SK-N-SH (cell line): ENCODE results near the gene NEU4. TPM values are rescaled to one million over a fixed set of nuclear protein-coding genes. Genes with fewer than 3 reads are reported as not detected.

Experiments
- CTCF ChIA-PET: fragments of 300-600, 350-600 bp; formaldehyde crosslinking; extraction: SDS; loops from one replicate; lab custom pipeline; 2021; lab: Yijun Ruan, JAX
- POLR2A ChIA-PET: fragments of 350-600 bp; sonication (Branson Sonifier 250); formaldehyde crosslinking; extraction: SDS; loops from one replicate; lab custom pipeline; 2020; ENCODE audit warnings: antibody characterized with exemption, inconsistent platforms; lab: Yijun Ruan, JAX
- DNase-seq: peaks from one replicate; pipeline ENCODE4 v3.0.0; 2012
- H2AFZ ChIP-seq: fragments of 200-600 bp; sonication (generic); 2 replicates; pipeline ENCODE4 v1.8.1; 2016; ENCODE audit warnings: antibody characterized with exemption, mild to moderate bottlenecking, low read depth
- H3F3A ChIP-seq: fragments of 200-600 bp; sonication (generic); replicated peaks from 2 replicates; pipeline ENCODE3; 2016; ENCODE audit warnings: antibody characterized with exemption, mild to moderate bottlenecking; ENCODE audit not compliant: insufficient read depth
- H3K27ac ChIP-seq, 2 experiments: fragments of 200-500 bp in 1 of 2; fragments of 200-600 bp in 1 of 2; sonication (Bioruptor generic) in 1 of 2; sonication (generic), shearing (Covaris generic) in 1 of 2; 2 replicates each; pipeline versions ENCODE4 v1.5.1 to v1.6.1; 2014 to 2016; ENCODE audit warnings: low read depth in 2 of 2, inconsistent platforms in 1 of 2, low read length in 1 of 2, mild to moderate bottlenecking in 1 of 2, mixed read lengths in 1 of 2
- H3K27me3 ChIP-seq: fragments of 200-600 bp; sonication (generic), shearing (Covaris generic); 2 replicates; pipeline ENCODE4 v1.6.1; 2016; ENCODE audit warnings: mixed run types; ENCODE audit not compliant: insufficient read depth
- H3K36me3 ChIP-seq, 2 experiments: fragments of 200-500 bp in 1 of 2; fragments of 200-600 bp in 1 of 2; sonication (Bioruptor generic) in 1 of 2; sonication (generic) in 1 of 2; replicated peaks in 1 of 2; 2 replicates each; pipeline versions ENCODE3 to v1.5.1; 2014 to 2016; ENCODE audit warnings: low read length in 1 of 2, mild to moderate bottlenecking in 1 of 2; ENCODE audit not compliant: insufficient read depth in 2 of 2, control insufficient read depth in 1 of 2
- H3K4me1 ChIP-seq, 2 experiments: fragments of 200-500 bp in 1 of 2; fragments of 200-600 bp in 1 of 2; sonication (Bioruptor generic) in 1 of 2; sonication (generic), shearing (Covaris generic) in 1 of 2; 2 replicates each; pipeline versions ENCODE4 v1.5.1 to v1.6.1; 2014 to 2016; ENCODE audit warnings: low read depth in 1 of 2, low read length in 1 of 2, mixed run types in 1 of 2; ENCODE audit not compliant: insufficient read depth in 2 of 2, control insufficient read depth in 1 of 2
- H3K4me2 ChIP-seq: fragments of 200-600 bp; sonication (generic), shearing (Covaris generic); 2 replicates; pipeline ENCODE4 v1.6.1; 2017; ENCODE audit warnings: mixed run types
- H3K4me3 ChIP-seq, 2 experiments: fragments of 200-500 bp in 1 of 2; fragments of 200-600 bp in 1 of 2; sonication (Bioruptor generic) in 1 of 2; sonication (generic), shearing (Covaris generic) in 1 of 2; 2 replicates each; pipeline versions ENCODE4 v1.5.1 to v1.8.1; 2014 to 2016; ENCODE audit warnings: low read depth in 2 of 2, inconsistent platforms in 1 of 2, low read length in 1 of 2, mild to moderate bottlenecking in 1 of 2, mixed read lengths in 1 of 2, moderate library complexity in 1 of 2
- H3K79me2 ChIP-seq: fragments of 200-600 bp; sonication (generic); 2 replicates; pipeline ENCODE4 v1.8.1; 2017; ENCODE audit warnings: mild to moderate bottlenecking; ENCODE audit not compliant: insufficient read depth
- H3K9ac ChIP-seq: fragments of 200-600 bp; sonication (generic); 2 replicates; pipeline ENCODE4 v1.6.1; 2017; ENCODE audit warnings: mixed run types
- H3K9me2 ChIP-seq: fragments of 200-600 bp; sonication (generic); 2 replicates; pipeline ENCODE4 v1.6.1; 2017; ENCODE audit warnings: mixed run types
- H3K9me3 ChIP-seq: fragments of 200-600 bp; sonication (generic); 2 replicates; pipeline ENCODE4 v1.6.1; 2017; ENCODE audit warnings: mixed run types, mild to moderate bottlenecking, moderate library complexity
- H4K20me1 ChIP-seq: fragments of 200-600 bp; sonication (generic); 2 replicates; pipeline ENCODE4 v1.6.1; 2017; ENCODE audit warnings: mild to moderate bottlenecking, mixed run types; ENCODE audit not compliant: insufficient read depth
- CHD2 ChIP-seq: fragments of 150-350 bp; IDR thresholded peaks from 2 replicates; pipeline ENCODE4 v1.6.1; 2018; ENCODE audit warnings: low read length; ENCODE audit not compliant: partially characterized antibody
- ELF1 ChIP-seq: IDR thresholded peaks from 2 replicates; pipeline ENCODE4 v1.4.0; 2012
- EZH2phosphoT487 ChIP-seq: fragments of 200-600 bp; sonication (generic); IDR thresholded peaks from 2 replicates; pipeline ENCODE4 v1.6.1; 2017; ENCODE audit warnings: low read depth, mixed run types, mild to moderate bottlenecking, antibody characterized with exemption, moderate library complexity, borderline replicate concordance
- IRF3 ChIP-seq: fragments of 150-350 bp; IDR thresholded peaks from 2 replicates; pipeline ENCODE4 v1.6.1; 2016; ENCODE audit warnings: mild to moderate bottlenecking, low read depth, low read length
- MAX ChIP-seq: IDR thresholded peaks from 2 replicates; pipeline ENCODE4 v1.4.0; 2012; ENCODE audit warnings: low read depth
- MEF2A ChIP-seq: IDR thresholded peaks from 2 replicates; pipeline ENCODE4 v1.4.0; 2012; ENCODE audit warnings: low read depth, borderline replicate concordance
- NFIC ChIP-seq: IDR thresholded peaks from 2 replicates; pipeline ENCODE4 v1.4.0; 2012; ENCODE audit warnings: borderline replicate concordance
- NRF1 ChIP-seq: IDR thresholded peaks from 2 replicates; pipeline ENCODE4 v1.6.1; 2012; ENCODE audit warnings: low read depth, mild to moderate bottlenecking, low read length
- PBX3 ChIP-seq: IDR thresholded peaks from 2 replicates; pipeline ENCODE4; 2012
- POLR2AphosphoS5 ChIP-seq: IDR thresholded peaks from 2 replicates; pipeline ENCODE4 v1.6.1; 2012; ENCODE audit warnings: low read depth, low read length
- RCOR1 ChIP-seq: fragments of 150-350 bp; IDR thresholded peaks from 2 replicates; pipeline ENCODE4 v1.6.1; 2017; ENCODE audit warnings: antibody characterized with exemption, low read length
- RFX5 ChIP-seq: IDR thresholded peaks from 2 replicates; pipeline ENCODE4 v1.6.1; 2012; ENCODE audit warnings: mild to moderate bottlenecking, improper control_type of control experiment, low read length
- RXRA ChIP-seq: IDR thresholded peaks from 2 replicates; pipeline ENCODE4 v1.4.0; 2012; ENCODE audit warnings: low read depth, mild to moderate bottlenecking, borderline replicate concordance
- SIN3A ChIP-seq: IDR thresholded peaks from 2 replicates; pipeline ENCODE4 v1.6.1; 2012; ENCODE audit warnings: low read depth, mild to moderate bottlenecking, low read length, moderate library complexity, borderline replicate concordance
- TAF1 ChIP-seq: IDR thresholded peaks from 2 replicates; pipeline ENCODE4 v1.6.1; 2012; ENCODE audit warnings: low read depth, mild to moderate bottlenecking, low read length, moderate library complexity, borderline replicate concordance
- TCF12 ChIP-seq: IDR thresholded peaks from 2 replicates; pipeline ENCODE4 v1.4.0; 2012
- TEAD4 ChIP-seq: IDR thresholded peaks from 2 replicates; pipeline ENCODE4 v1.4.0; 2012; ENCODE audit warnings: mild to moderate bottlenecking, borderline replicate concordance; ENCODE audit not compliant: insufficient read depth
- USF1 ChIP-seq: IDR thresholded peaks from 2 replicates; pipeline ENCODE4 v1.4.0; 2012; ENCODE audit warnings: low read depth, borderline replicate concordance
- YY1 ChIP-seq: IDR thresholded peaks from 2 replicates; pipeline ENCODE4 v1.4.0; 2012; ENCODE audit warnings: low read depth, mild to moderate bottlenecking
- WGBS: methylation state at CpG from one replicate; pipeline ENCODE4 v1.1.6; 2017; ENCODE audit warnings: low lambda C conversion rate; 5-methylcytosine and 5-hydroxymethylcytosine counted together
- polyA plus RNA-seq, 3 experiments: library from polyadenylated mRNA; depleted of rRNA; stranded (reverse); fragments of >200 nt; gene quantifications; 2 replicates each; pipeline ENCODE4 v1.2.3, GENCODE V29; 2012

NEU4 gene
- polyA plus RNA-seq, 1 of the 3 experiments (the other 2 are of a cell fraction): 0.05 TPM

- no peak overlapping the region for H3K9ac ChIP-seq
- H2AFZ ChIP-seq: no peak overlapping the region
- no peaks in the 10 kb centered on the region for H3K79me2 ChIP-seq
These were observed 41.3 kb upstream of the NEU4 start for GRCh38 chr2:241767464-241768250.

GRCh38 chr2:241768251-241768711 lies 40.7 kb upstream of the NEU4 start:
- POLR2A ChIA-PET: no interaction called here
- H3F3A ChIP-seq: no peaks in the 10 kb centered on the region
- TF ChIP-seq RCOR1: no peak
- no peak for TF ChIP-seq TCF12
- TF ChIP-seq EZH2phosphoT487: no peak
- no peak for TF ChIP-seq RFX5
- TF ChIP-seq NFIC: no peak
- TF ChIP-seq SIN3A: no peak
- TF ChIP-seq YY1: no peak
- no peak for TF ChIP-seq IRF3
- TF ChIP-seq TAF1: no peak
- TF ChIP-seq MAX: no peak
- no peak for TF ChIP-seq CHD2
- TF ChIP-seq USF1: no peak
- no peak for TF ChIP-seq RXRA
- no peak for TF ChIP-seq NRF1

More at GRCh38 chr2:241767464-241768250, 41.3 kb upstream of the NEU4 start:
- peak; percentile 71 for DNase-seq
- TF ChIP-seq SIN3A (no peak), ELF1 (no peak), USF1 (no peak), EZH2phosphoT487 (no peak), PBX3 (no peak), MEF2A (no peak), NFIC (no peak), MAX (no peak), TEAD4 (no peak), POLR2AphosphoS5 (no peak), RXRA (no peak), YY1 (no peak)
- WGBS: 92% methylated on average over 13 of the region's 37 CpGs
- Histone ChIP-seq H3K36me3 (peaks cover 0 to 2% of the 10 kb centered on the region in 2 experiments), H4K20me1 (no peaks in the 10 kb centered on the region), H3K9me2 (no peaks in the 10 kb centered on the region), H3F3A (no peaks in the 10 kb centered on the region), H3K4me2 (no peak overlapping the region), H3K27me3 (no peaks in the 10 kb centered on the region), H3K27ac (no peak overlapping the region; a peak in 1 of 4 replicates), H3K9me3 (no peaks in the 10 kb centered on the region), H3K4me3 (no peak overlapping the region), H3K4me1 (peaks cover 0 to 39% of the 10 kb centered on the region in 2 experiments; a peak in 1 of 4 replicates)
- POLR2A ChIA-PET: no interaction called here
- CTCF ChIA-PET: no interaction called here

More at GRCh38 chr2:241768251-241768711, 40.7 kb upstream of the NEU4 start:
- Histone ChIP-seq H3K27me3 (no peaks in the 10 kb centered on the region), H3K9me3 (no peaks in the 10 kb centered on the region), H3K79me2 (no peaks in the 10 kb centered on the region), H3K4me2 (no peak overlapping the region), H2AFZ (no peak overlapping the region), H4K20me1 (no peaks in the 10 kb centered on the region), H3K9ac (no peak overlapping the region), H3K27ac (no peak overlapping the region; a peak in 1 of 4 replicates), H3K4me3 (no peak overlapping the region), H3K9me2 (no peaks in the 10 kb centered on the region), H3K36me3 (no peaks in the 10 kb centered on the region), H3K4me1 (peaks cover 0 to 32% of the 10 kb centered on the region in 2 experiments; a peak in 1 of 4 replicates)
- CTCF ChIA-PET: interaction anchor here (0.8 kb wide), 1 partner anchor 91 kb away, joined by 3 read pairs; no protein-coding TSS in a partner anchor
- WGBS: 91% methylated on average over 21 of the region's 29 CpGs
- DNase-seq: peak; percentile 46
